ENCODE measurements around the gene ZNF711.

- no peak for TF ChIP-seq EZH2 (optimal IDR thresholded peaks at IDR 0.05; ENCODE audit: low read depth, low read length)
- TF ChIP-seq, protein P1, sequence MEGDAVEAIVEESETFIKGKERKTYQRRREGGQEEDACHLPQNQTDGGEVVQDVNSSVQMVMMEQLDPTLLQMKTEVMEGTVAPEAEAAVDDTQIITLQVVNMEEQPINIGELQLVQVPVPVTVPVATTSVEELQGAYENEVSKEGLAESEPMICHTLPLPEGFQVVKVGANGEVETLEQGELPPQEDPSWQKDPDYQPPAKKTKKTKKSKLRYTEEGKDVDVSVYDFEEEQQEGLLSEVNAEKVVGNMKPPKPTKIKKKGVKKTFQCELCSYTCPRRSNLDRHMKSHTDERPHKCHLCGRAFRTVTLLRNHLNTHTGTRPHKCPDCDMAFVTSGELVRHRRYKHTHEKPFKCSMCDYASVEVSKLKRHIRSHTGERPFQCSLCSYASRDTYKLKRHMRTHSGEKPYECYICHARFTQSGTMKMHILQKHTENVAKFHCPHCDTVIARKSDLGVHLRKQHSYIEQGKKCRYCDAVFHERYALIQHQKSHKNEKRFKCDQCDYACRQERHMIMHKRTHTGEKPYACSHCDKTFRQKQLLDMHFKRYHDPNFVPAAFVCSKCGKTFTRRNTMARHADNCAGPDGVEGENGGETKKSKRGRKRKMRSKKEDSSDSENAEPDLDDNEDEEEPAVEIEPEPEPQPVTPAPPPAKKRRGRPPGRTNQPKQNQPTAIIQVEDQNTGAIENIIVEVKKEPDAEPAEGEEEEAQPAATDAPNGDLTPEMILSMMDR (IDR thresholded peaks at IDR 0.05; ENCODE audit: low read length): no peak
- no peak for TF ChIP-seq EZH2phosphoT487 (IDR thresholded peaks at IDR 0.05; ENCODE audit: low read length)
Observed at GRCh38 chrX:85243155-85243554, 636 bp upstream of the ZNF711 start.
